Body of pancreas (tissue), 4 donors: ENCODE data around the gene RNF166.

Experiments
- POLR2A ChIP-seq, 3 donors: fragments of 450-650 bp; IDR thresholded peaks; one replicate each; pipeline ENCODE4 v1.6.1; 2016; ENCODE audit warnings: antibody characterized with exemption in 3 of 3, mild to moderate bottlenecking in 2 of 3
- TF ChIP-seq, protein P1 (sequence below), 7 experiments: fragments of 450-650 bp in 4 of 7; fragments of 200-600 bp in 3 of 7; sonication (generic) in 3 of 7; IDR thresholded peaks; one replicate each; pipeline ENCODE4 v1.5.1; 2016 to 2019; ENCODE audit warnings: antibody characterized with exemption in 7 of 7

GRCh38 chr16:88749358-88749757, 43.1 kb upstream of the RNF166 start:
- TF ChIP-seq, protein P1, sequence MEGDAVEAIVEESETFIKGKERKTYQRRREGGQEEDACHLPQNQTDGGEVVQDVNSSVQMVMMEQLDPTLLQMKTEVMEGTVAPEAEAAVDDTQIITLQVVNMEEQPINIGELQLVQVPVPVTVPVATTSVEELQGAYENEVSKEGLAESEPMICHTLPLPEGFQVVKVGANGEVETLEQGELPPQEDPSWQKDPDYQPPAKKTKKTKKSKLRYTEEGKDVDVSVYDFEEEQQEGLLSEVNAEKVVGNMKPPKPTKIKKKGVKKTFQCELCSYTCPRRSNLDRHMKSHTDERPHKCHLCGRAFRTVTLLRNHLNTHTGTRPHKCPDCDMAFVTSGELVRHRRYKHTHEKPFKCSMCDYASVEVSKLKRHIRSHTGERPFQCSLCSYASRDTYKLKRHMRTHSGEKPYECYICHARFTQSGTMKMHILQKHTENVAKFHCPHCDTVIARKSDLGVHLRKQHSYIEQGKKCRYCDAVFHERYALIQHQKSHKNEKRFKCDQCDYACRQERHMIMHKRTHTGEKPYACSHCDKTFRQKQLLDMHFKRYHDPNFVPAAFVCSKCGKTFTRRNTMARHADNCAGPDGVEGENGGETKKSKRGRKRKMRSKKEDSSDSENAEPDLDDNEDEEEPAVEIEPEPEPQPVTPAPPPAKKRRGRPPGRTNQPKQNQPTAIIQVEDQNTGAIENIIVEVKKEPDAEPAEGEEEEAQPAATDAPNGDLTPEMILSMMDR (IDR thresholded peaks at IDR 0.05), result no peak
- TF ChIP-seq POLR2A (IDR thresholded peaks at IDR 0.05), result no peak
